Activated CD8-positive, alpha-beta memory T cell treated with anti-CD3 and anti-CD28 coated beads for 24 hours (primary cell): ENCODE results near the gene CGB2.
A peak's percentile ranks its signal among the peaks of the same experiment; 100 is the strongest.
"Not testable (repeated sequence)": the region's sequence is repeated elsewhere in the genome, so short reads cannot be mapped to it uniquely, and the experiment has no call there.

Experiments used
- DNase-seq: peaks from one replicate; pipeline ENCODE4 v3.0.0-alpha.2; 2020

Gene CGB2

DNA sequence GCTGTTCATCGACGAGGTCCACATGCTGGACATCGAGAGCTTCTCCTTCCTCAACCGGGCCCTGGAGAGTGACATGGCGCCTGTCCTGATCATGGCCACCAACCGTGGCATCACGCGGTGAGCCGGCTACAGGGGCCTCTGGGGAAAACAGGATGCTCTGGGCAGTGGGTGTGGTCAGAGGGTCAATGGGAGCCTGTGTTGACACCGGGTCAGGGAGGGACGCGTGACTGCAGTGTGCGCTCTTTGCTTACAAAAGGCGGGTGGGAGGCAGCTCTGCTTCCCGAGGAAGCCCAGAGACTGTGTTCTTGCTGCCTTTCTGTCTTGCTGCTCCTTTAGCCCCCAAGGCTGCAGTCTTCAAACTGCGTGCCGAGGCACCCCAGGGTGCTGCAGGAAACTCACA lies 20.5 kb upstream of the CGB2 start:
- no peak for DNase-seq

DNA sequence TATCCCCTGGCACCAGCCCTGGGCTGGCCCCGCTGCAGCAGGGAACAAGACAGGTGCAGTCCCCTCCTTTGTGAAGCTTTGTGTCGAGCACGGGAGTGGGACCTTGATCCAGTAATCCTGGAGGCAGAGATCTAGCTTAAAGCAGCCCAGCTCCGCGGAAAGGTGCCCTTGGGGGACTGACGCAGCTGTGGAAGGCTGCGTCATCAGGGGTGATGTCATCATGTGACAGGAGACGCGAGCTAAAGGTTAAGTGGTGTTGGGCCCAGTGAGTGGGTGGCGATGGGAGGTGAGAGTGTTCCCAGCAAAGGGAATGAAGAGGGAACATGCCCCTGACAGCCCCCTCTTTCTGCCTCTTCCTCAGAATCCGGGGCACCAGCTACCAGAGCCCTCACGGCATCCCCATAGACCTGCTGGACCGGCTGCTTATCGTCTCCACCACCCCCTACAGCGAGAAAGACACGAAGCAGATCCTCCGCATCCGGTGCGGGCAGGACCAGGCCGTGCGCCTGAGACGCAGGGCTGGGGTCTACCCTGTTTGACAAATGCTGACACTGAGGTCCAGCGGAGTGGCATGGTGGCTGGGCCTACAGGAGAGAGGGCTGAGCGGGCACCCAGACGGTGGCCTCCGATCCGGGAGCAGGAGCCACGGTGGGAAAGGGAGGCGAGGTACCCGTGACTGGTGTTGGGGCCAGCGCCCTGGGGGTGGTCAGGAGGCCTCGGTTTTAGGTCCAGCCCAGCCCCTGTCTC lies 17.4 kb upstream of the CGB2 start:
- no peak for DNase-seq

DNA sequence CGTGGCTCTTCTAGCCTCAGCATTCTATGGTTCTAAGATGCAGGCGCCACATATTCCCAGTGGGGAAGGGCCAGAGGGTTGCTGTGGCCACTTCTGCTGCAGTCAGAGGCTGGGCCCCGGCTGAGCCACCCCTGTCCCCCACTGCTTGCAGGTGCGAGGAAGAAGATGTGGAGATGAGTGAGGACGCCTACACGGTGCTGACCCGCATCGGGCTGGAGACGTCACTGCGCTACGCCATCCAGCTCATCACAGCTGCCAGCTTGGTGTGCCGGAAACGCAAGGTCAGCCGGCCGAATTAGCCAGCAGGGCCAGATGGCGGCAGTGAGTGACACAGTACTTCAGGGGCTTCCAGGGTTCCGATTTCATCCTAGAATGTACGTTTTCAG lies 16.8 kb upstream of the CGB2 start:
- DNase-seq = no peak

DNA sequence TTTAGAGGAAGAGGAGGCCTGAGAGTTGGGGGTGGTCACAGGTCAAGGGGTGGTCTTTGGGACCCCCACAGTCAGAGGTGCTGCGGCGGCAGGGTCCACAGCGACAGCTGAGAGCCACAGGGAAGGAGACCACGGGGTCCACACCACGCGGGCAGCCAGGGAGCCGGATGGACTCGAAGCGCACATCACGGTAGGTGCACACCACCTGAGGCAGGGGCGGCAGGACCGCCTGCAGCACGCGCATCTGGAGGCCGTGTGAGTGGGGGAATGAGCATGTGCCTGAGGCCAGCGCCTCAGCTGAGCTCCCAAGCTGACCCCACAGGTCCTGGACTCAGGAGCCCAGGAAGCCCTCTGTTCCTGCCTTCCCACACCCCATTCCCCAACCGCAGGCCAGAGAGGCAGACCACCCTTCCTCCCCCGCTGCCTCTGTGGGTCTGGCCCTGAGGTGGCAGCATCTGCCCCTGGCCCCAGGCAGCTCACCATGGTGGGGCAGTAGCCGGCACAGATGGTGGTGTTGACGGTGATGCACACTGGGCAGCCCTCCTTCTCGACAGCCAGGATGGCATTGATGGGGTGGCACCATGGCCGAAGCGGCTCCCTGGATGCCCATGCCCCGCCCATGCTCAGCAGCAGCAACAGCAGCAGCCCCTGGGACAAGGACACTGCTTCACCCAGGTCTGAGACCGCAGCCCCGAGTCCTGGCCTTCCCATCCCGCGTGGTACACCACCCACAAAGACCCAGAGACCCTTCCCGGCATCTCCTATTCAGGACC lies 15.4 kb upstream of the CGB2 start:
- DNase-seq = no peak

DNA sequence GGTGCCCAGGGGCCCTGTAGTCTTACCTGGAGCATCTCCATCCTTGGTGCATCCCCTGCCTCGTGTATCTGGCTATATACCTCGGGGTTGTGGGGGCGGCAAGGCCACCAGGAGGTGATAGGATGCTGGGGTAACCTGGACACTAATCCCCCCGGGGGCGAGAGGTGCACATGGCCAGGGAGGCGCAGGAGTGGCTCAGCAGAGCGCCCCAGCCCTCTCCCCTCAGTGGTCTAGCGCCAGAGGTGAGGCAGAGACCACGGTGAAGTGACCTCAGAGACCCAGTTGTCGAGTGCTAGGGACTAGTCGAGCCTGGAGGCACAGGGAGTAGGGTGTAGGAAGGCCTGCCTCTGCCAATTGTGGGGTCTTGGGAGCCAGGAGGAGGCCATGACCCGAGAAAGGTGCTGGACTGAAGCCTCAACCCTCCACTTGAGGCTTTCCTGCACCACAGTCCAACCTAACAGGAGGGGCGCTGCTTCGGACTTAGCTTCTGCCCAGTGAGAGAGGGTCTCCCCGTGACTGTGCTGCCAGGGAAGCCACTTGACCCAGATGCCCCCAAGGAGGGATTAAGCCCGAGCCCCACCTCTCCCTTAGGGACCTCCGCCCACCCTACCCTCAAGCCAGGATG lies 14.5 kb upstream of the CGB2 start, which contains the start of gene LHB:
LHB (minus strand) TSS at position 51 of the 625 bp plus-strand sequence; CDS start at position 41, 10 bp downstream.
- no peak for DNase-seq

DNA sequence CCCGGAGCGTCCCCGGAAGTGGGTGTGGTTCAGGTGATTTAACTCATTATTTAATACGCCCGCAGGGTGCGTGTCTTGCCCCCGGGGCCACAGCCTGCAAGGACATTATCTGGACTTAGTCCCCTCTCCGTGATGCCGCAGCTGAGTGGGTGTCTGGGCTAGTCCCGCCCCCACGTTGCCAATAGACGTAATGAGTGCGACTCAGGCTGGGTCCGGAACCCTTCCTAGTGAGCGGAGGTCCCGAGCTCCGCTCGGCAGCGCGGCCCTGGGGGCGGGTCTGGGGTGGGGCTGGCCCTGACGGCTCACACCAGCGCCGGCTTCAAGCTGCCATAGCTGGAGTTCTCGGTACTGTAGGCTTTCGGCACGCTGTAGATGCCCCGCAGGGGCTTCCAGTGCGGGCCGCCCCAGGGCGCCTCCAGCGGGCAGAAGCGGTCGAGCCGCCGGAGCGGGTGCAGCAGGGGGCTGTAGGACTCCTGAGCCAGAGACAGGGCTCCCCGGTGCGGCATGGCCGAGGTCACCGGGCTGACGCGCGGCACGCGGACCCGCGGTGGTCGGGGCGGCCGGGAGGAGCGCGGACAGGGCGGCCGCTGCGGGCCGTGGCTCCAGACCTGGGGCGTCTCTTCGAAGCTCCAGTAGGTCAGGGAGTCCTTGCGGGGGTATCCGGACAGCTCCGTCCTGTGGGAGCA lies 13.9 kb upstream of the CGB2 start:
- DNase-seq = peak; percentile 86

DNA sequence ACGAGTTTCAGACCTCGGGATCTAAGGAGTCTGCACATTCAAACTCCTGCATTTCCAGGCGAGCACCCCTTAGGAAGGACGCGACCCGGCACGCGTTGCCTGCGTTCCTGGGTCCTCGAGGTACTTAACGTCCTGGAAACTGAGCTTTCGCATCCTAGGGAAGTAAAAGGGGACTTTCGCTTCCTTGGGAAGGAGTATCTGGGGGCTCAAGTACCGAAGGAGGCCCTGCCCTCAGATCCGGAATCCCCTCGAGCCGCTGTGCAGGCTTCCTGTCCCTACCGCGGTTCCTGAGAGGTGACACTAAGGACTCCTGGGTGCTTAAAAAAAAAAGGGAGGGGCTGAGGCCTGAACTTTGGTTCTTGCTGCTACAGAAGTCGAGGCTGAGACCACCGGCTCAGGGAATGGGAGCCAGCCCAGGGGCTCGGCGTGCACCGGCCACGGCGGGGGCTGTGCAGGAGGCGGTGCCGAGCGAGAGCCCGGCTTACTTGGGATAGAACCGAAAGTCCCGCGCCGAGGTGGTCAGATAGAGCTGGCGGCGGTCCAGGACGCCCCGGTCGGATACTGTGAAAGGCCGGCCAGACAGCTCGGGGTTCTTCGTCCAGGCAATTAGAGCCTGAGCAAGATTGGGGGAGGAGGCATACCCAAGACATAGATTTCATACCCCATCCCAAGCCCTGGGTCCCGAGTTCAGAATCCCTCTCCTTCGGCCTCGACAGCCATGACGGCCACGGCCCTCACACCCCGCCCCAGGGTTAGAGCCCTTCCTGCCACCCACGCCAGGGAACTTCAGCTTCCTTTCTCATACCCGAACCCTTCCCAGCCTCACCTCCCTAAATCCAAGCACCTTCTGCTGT lies 13.1 kb upstream of the CGB2 start:
- DNase-seq = peak; percentile 72

DNA sequence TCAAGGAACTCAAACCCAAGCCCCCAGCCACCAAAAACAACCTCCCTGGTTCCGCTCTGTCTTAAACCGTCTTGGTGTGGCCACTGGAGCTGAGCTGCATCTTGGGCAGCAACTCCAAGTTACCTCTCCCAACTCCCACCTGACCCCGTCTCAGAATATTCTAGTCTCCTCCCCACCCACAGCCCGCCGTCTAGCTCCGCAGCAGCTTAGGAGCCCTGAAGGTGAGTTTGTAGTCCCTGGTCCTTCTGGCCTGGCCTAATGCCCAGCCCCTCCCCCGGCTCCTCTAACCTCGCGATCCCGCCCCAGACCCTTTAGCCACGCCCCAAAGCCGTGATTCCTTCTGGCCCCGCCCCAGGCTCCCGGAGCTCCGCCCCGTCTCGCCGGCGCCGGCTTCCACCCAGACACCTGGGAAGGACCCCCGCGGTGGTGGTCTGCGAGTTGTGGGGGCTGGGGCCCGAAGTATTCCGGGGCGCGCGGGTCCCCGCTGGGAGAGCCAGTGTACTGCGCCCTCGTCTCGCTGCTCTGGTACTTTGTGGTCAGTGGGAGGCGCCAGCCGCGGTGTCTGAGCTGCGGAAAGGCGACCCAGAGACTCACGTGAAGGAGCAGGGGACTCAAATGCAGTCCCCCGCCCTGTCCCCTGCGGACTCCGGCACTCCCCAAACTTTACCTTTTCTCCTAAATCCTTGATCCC lies 12.3 kb upstream of the CGB2 start:
- peak; percentile 86 for DNase-seq

DNA sequence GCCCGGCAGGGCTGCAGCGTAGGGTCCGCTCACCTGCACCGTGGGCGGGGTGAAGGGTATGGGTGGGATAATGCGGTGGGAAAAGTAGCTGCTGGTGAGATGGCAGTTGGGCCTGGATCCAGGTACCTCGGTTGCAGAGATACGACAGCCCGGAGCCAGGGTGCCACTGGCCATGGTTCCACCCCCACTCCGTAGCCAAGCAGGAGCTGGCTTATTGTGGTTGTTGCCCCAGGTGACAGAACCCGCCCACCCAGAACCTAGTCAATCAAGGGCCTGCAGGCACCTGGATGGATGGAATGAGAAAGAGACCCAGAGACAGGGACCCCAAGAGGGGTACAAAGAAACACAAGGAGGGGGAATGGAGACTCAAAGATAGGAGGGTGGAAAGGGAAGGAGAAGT lies 11.3 kb upstream of the CGB2 start:
- DNase-seq = no peak

DNA sequence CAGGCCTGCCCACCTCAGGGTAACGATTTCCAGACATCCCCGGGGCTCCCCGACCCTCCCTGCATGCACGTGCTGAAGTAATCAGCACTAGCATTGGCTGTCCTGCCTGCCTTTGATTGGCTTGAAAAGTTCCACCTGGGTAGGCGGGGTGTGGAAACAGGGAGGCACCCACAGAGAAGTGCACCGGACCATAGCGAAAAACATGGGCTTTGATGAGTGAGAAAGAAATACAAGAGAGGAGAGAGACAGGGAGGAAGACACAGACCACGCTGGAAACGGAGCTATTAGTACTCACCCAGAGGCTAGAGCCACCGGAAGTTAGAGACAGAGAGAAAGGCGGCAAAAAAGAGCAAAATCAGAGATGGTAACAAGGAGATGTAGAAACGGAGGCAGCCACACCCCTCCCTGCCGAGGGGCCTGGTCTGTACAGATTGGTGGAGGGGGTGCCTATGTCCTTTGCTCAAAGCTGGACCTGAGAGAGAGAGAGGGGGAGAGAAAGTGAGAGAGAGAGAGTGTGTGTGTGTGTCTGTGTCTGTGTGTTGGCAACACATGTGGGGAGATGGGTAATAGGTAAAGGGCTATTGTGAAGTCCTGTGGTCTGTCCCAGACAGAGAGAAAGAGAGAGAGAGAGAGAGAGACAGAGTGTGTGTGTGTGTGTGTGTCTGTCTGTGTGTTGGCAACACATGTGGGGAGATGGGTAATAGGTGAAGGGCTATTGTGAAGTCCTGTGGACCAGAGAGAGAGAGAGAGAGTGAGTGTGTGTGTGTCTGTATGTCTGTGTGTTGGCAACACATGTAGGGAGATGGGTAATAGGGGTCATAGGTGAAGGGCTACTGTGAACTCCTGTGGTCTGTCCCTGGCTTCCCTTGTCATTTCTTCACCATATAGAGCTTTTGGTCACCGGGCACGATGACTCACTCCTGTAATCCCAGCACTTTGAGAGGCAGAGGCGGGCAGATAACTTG lies 10.5 kb upstream of the CGB2 start:
- DNase-seq = no peak

DNA sequence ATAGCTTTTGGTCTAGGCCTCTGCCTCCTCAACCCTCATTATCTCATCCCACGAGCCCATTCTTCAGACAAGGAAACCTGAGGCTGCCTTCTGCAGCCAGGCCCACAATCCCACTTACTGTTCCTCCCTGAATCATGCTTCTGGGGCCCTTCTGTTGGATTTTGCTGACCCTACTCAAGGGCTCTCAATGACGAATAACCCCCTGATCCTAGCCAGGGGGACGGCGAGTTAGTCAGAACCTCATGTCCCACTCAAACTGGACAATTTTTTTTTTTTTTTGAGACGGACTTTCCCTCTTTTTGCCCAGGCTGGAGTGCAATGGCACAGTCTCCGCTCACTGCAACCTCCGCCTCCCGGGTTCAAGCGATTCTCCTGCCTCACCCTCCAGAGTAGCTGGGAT lies 9.6 kb upstream of the CGB2 start:
- no peak for DNase-seq

DNA sequence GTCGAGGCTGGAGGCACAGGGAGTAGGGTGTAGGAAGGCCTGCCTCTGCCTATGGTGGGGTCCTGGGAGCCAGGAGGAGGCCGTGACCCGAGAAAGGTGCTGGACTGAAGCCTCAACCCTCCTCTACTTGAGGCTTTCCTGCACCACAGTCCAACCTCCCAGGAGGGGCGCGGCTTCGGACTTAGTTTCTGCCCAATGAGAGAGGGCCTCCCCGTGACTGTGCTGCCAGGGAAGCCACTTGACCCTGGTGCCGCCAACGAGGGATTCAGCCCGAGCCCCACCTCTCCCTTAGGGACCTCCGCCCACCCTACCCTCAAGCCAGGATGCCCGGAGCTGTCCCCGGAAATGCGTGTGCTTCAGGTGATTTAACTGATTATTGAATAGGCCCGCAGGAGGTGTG lies 7.5 kb upstream of the CGB2 start, which contains the start of gene CGB3:
CGB3 (minus strand) TSS at position 101 of the 400 bp plus-strand sequence. CDS start 362 bp downstream, outside the sequence.
- not testable (repeated sequence) for DNase-seq

DNA sequence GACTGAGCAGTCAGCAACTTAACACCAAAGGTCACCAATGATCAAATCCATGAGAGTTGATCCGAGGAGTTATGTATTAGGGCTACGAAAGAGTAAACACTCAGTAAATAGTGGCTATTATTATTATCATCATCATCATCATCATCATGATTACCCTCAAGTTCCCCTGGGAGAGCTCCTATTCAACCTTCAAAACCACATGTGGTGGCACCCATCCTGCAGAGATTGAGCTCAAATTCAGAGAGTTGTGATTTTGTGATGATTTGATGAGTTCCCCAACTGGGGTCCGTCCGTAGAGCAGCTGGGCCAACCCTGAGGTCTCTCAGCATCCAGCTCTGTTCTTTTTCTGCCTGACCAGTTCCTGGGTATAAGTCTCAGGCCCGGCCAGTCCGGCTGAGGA lies 6.6 kb upstream of the CGB2 start:
- DNase-seq = not testable (repeated sequence)

DNA sequence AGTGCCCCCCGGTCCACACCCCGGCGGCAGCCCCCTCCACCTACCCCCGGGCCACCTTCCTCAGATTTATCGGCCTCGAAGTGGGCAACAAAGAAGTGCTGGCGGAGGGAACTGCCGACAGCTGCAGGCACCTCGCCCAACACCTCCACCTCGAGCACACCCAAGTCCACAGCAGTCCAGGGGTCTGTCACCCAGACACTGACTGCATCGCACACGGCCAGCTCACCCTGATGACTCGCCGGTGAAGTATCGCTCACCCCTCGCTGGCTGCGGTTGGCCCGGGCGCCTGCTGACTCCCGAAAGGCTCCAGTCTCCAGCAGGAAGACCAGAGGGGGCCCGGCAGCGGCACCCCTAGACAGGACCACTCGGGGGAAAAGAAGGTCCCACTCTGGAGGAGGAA lies 6.1 kb upstream of the CGB2 start:
- not testable (repeated sequence) for DNase-seq

DNA sequence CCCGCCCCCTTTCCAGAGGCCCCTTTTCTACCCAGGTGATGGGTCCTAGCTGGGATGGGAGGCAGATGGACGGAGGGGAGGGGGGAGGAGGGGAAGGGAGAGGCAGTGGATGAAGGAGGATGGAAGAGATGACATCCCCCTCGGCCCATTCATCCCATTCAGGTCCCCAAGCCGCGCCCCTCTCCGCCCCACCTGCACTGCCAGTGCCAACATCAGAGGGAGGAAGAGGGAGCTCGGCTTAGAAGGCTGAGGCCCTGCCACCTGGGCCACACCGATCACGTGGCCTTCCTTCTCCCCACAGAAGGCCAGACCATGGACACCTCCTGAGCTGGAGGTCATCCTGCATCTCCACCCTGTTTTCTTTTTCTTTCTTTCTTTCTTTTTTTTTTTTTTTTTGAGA lies 3.0 kb upstream of the CGB2 start:
- not testable (repeated sequence) for DNase-seq

DNA sequence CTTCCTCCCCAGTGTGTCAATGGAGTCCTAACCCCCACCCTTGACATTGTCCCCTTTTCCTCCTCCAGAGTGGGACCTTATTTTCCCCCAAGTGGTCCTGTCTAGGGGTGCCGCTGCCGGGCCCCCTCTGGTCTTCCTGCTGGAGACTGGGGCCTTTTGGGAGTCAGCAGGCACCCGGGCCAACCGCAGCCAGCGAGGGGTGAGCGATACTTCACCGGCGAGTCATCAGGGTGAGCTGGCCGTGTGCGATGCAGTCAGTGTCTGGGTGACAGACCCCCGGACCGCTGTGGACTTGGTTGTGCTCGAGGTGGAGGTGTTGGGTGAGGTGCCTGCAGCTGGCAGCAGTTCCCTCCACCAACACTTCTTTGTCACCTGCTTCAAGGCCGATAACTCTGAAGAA lies 1.9 kb upstream of the CGB2 start:
- DNase-seq = not testable (repeated sequence)

DNA sequence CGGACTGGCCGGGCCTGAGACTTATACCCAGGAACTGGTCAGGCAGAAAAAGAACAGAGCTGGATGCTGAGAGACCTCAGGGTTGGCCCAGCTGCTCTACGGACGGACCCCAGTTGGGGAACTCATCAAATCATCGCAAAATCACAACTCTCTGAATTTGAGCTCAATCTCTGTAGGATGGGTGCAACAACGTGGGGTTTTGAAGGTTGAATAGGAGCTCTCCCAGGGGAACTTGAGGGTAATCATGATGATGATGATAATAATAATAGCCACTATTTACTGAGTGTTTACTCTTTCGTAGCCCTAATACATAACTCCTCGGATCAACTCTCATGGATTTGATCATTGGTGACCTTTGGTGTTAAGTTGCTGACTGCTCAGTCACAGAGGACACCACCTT lies 1.4 kb upstream of the CGB2 start:
- DNase-seq = not testable (repeated sequence)

DNA sequence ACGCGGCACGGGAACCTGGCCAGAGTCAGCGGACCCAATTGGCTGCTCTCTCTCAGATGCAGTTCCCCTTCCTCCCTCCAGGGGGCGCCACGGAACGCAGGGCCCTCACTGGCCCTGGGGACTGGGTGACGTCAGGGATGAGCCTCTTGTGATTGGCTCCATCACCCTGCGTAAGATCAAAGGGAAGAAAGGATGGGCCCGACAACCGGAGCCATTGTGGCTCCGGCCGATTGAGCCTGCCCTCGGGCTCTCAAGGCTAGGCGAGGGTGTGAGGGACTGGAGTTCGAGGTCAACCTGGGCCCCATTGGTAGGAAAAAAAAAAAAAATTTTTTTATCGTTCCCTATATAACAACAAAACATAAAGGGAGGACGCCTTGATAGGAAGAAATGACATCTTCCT lies 5.1 kb downstream of the CGB2 start, which contains the start of gene CGB1:
CGB1 (minus strand) TSS at position 81 of the 400 bp plus-strand sequence. CDS start 184 bp downstream, outside the sequence.
- peak; percentile 77 for DNase-seq

DNA sequence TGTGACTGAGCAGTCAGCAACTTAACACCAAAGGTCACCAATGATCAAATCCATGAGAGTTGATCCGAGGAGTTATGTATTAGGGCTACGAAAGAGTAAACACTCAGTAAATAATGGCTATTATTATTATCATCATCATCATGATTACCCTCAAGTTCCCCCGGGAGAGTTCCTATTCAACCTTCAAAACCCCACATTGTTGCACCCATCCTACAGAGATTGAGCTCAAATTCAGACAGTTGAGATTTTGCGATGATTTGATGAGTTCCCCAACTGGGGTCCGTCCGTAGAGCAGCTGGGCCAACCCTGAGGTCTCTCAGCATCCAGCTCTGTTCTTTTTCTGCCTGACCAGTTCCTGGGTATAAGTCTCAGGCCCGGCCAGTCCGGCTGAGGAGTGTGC lies 6.4 kb downstream of the CGB2 start:
- not testable (repeated sequence) for DNase-seq
